ENCODE results near the gene CDK14. TPM values are rescaled to one million over a fixed set of nuclear protein-coding genes. Genes with fewer than 3 reads are reported as not detected.

CDK14 gene
- total RNA-seq, 1 experiment from 2014 or later = 57.9 TPM

DNA sequence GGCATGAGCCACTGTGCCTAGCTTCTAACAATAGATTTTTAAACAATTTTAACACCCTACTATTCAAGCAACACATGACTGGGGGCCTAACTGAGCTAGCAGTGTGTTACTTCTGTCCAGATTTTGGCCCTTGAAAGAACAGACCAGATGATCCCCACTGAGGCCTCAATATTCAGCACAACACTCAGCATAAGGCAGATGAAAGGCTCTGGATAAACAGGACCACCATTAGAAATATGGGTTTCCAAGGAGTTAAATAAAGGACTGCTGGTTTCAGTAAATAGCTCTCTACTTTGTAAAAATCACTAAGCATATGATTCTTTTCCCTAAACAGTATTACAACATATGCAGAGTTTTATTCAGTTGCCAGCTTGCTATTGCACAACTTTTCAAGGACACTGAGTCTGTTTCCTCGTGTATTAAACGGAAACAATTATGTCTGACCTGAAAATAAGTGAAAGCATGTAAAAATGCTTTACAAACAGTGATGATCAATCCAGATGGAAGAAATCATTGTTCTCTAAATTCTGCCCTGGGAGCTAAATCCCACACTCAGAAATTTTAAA lies 644.3 kb downstream of the CDK14 start:
- ATAC-seq = no peak

DNA sequence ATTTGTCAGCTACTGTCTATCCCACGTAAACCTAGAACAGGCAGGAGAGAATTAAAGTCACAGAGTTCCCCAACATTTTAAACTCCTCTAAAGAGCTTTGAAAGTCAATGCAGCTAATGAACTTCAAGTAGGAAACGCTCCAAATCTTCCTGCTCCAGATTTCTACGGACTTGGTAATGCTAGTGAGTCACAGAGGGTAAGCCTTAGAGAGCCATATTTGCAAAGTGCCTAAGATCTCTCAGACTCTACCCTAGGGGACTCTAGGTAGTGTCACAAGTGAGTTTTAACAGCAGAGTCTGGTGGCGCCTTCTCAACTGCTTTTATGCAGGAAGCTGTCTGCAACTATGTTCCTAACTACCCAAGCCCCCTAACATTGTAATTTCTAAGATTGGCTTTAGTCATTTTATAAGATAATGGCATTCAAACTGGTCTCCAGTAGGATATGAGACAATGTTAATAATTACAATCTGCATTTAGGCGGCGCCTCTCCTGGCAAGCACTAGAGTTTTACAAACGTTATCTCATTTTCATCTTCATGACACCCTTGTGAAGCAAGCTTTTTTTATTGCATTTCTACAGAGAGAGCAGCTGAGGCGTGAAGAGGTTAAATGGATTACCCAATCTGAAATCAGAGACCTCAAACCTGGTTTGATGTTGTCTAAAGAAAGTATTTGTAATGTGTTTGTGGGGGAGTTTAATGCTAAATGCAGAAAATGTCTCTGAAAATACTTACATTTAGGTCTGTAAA lies 646.1 kb downstream of the CDK14 start:
- ChIA-PET POLR2A (no interaction called here), CTCF (no interaction called here)
- ATAC-seq (no peak), DNase-seq (ENCODE audit: low spot score) (no peak)
- Mint-ChIP-seq H3K36me3 (no peaks in the 10 kb centered on the region), H3K4me1 (no peaks in the 10 kb centered on the region), H3K9me3 (no peaks in the 10 kb centered on the region), H3K27ac (no peak overlapping the region), H3K27me3 (ENCODE audit: low read depth) (no peaks in the 10 kb centered on the region; the same call in 1 of the 2 replicates), H3K4me3 (no peak overlapping the region)
- no peak for TF ChIP-seq TEAD4 (CRISPR knock-in tag; IDR thresholded peaks at IDR 0.05)
- no peak for TF ChIP-seq ZNF138 (CRISPR knock-in tag; conservative IDR thresholded peaks at IDR 0.05)
- TF ChIP-seq, protein P1, sequence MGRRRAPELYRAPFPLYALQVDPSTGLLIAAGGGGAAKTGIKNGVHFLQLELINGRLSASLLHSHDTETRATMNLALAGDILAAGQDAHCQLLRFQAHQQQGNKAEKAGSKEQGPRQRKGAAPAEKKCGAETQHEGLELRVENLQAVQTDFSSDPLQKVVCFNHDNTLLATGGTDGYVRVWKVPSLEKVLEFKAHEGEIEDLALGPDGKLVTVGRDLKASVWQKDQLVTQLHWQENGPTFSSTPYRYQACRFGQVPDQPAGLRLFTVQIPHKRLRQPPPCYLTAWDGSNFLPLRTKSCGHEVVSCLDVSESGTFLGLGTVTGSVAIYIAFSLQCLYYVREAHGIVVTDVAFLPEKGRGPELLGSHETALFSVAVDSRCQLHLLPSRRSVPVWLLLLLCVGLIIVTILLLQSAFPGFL (CRISPR knock-in tag; IDR thresholded peaks at IDR 0.05; ENCODE audit: borderline replicate concordance) = no peak
- TF ChIP-seq IRF2 (CRISPR knock-in tag; IDR thresholded peaks at IDR 0.05; ENCODE audit: borderline replicate concordance, low read depth) = no peak
- TF ChIP-seq, protein P2, sequence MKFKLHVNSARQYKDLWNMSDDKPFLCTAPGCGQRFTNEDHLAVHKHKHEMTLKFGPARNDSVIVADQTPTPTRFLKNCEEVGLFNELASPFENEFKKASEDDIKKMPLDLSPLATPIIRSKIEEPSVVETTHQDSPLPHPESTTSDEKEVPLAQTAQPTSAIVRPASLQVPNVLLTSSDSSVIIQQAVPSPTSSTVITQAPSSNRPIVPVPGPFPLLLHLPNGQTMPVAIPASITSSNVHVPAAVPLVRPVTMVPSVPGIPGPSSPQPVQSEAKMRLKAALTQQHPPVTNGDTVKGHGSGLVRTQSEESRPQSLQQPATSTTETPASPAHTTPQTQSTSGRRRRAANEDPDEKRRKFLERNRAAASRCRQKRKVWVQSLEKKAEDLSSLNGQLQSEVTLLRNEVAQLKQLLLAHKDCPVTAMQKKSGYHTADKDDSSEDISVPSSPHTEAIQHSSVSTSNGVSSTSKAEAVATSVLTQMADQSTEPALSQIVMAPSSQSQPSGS (CRISPR knock-in tag; IDR thresholded peaks at IDR 0.05; ENCODE audit: borderline replicate concordance, low read depth) = no peak
- TF ChIP-seq, protein P3, sequence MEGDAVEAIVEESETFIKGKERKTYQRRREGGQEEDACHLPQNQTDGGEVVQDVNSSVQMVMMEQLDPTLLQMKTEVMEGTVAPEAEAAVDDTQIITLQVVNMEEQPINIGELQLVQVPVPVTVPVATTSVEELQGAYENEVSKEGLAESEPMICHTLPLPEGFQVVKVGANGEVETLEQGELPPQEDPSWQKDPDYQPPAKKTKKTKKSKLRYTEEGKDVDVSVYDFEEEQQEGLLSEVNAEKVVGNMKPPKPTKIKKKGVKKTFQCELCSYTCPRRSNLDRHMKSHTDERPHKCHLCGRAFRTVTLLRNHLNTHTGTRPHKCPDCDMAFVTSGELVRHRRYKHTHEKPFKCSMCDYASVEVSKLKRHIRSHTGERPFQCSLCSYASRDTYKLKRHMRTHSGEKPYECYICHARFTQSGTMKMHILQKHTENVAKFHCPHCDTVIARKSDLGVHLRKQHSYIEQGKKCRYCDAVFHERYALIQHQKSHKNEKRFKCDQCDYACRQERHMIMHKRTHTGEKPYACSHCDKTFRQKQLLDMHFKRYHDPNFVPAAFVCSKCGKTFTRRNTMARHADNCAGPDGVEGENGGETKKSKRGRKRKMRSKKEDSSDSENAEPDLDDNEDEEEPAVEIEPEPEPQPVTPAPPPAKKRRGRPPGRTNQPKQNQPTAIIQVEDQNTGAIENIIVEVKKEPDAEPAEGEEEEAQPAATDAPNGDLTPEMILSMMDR (IDR thresholded peaks at IDR 0.05) = no peak

More for the DNA sequence above, 644.3 kb downstream of the CDK14 start:
- CTCF ChIA-PET = interaction anchor here (1.3 to 1.7 kb wide), 2 partner anchors 19 to 158 kb away, joined by 4 read pairs; no protein-coding TSS in a partner anchor
- TF ChIP-seq GABPB1 (CRISPR knock-in tag; IDR thresholded peaks at IDR 0.05) (no peak), NFATC4 (CRISPR knock-in tag; IDR thresholded peaks at IDR 0.05) (no peak), GTF2I (CRISPR knock-in tag; conservative IDR thresholded peaks at IDR 0.05) (no peak), RELA (CRISPR knock-in tag; IDR thresholded peaks at IDR 0.05; ENCODE audit: borderline replicate concordance) (no peak), EMX1 (CRISPR knock-in tag; IDR thresholded peaks at IDR 0.05) (no peak), SMAD4 (CRISPR knock-in tag; IDR thresholded peaks at IDR 0.05) (no peak), FOXK1 (CRISPR knock-in tag; IDR thresholded peaks at IDR 0.05) (no peak), ZNF423 (CRISPR knock-in tag; IDR thresholded peaks at IDR 0.05) (no peak), FOXJ3 (CRISPR knock-in tag; IDR thresholded peaks at IDR 0.05; ENCODE audit: borderline replicate concordance) (no peak), ESRRA (CRISPR knock-in tag; IDR thresholded peaks at IDR 0.05; ENCODE audit: borderline replicate concordance) (no peak), CBFB (CRISPR knock-in tag; IDR thresholded peaks at IDR 0.05; ENCODE audit: low read depth) (no peak)
- TF ChIP-seq, protein P4, sequence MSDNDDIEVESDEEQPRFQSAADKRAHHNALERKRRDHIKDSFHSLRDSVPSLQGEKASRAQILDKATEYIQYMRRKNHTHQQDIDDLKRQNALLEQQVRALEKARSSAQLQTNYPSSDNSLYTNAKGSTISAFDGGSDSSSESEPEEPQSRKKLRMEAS (CRISPR knock-in tag; IDR thresholded peaks at IDR 0.05) = no peak
- TF ChIP-seq, protein P5, sequence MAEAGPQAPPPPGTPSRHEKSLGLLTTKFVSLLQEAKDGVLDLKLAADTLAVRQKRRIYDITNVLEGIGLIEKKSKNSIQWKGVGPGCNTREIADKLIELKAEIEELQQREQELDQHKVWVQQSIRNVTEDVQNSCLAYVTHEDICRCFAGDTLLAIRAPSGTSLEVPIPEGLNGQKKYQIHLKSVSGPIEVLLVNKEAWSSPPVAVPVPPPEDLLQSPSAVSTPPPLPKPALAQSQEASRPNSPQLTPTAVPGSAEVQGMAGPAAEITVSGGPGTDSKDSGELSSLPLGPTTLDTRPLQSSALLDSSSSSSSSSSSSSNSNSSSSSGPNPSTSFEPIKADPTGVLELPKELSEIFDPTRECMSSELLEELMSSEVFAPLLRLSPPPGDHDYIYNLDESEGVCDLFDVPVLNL (CRISPR knock-in tag; IDR thresholded peaks at IDR 0.05; ENCODE audit: borderline replicate concordance, low read depth) = no peak
- TF ChIP-seq, protein P6, sequence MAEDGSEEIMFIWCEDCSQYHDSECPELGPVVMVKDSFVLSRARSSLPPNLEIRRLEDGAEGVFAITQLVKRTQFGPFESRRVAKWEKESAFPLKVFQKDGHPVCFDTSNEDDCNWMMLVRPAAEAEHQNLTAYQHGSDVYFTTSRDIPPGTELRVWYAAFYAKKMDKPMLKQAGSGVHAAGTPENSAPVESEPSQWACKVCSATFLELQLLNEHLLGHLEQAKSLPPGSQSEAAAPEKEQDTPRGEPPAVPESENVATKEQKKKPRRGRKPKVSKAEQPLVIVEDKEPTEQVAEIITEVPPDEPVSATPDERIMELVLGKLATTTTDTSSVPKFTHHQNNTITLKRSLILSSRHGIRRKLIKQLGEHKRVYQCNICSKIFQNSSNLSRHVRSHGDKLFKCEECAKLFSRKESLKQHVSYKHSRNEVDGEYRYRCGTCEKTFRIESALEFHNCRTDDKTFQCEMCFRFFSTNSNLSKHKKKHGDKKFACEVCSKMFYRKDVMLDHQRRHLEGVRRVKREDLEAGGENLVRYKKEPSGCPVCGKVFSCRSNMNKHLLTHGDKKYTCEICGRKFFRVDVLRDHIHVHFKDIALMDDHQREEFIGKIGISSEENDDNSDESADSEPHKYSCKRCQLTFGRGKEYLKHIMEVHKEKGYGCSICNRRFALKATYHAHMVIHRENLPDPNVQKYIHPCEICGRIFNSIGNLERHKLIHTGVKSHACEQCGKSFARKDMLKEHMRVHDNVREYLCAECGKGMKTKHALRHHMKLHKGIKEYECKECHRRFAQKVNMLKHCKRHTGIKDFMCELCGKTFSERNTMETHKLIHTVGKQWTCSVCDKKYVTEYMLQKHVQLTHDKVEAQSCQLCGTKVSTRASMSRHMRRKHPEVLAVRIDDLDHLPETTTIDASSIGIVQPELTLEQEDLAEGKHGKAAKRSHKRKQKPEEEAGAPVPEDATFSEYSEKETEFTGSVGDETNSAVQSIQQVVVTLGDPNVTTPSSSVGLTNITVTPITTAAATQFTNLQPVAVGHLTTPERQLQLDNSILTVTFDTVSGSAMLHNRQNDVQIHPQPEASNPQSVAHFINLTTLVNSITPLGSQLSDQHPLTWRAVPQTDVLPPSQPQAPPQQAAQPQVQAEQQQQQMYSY (CRISPR knock-in tag; IDR thresholded peaks at IDR 0.05) = no peak
- TF ChIP-seq, protein P7, sequence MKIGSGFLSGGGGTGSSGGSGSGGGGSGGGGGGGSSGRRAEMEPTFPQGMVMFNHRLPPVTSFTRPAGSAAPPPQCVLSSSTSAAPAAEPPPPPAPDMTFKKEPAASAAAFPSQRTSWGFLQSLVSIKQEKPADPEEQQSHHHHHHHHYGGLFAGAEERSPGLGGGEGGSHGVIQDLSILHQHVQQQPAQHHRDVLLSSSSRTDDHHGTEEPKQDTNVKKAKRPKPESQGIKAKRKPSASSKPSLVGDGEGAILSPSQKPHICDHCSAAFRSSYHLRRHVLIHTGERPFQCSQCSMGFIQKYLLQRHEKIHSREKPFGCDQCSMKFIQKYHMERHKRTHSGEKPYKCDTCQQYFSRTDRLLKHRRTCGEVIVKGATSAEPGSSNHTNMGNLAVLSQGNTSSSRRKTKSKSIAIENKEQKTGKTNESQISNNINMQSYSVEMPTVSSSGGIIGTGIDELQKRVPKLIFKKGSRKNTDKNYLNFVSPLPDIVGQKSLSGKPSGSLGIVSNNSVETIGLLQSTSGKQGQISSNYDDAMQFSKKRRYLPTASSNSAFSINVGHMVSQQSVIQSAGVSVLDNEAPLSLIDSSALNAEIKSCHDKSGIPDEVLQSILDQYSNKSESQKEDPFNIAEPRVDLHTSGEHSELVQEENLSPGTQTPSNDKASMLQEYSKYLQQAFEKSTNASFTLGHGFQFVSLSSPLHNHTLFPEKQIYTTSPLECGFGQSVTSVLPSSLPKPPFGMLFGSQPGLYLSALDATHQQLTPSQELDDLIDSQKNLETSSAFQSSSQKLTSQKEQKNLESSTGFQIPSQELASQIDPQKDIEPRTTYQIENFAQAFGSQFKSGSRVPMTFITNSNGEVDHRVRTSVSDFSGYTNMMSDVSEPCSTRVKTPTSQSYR (CRISPR knock-in tag; IDR thresholded peaks at IDR 0.05) = no peak
- TF ChIP-seq, protein P8, sequence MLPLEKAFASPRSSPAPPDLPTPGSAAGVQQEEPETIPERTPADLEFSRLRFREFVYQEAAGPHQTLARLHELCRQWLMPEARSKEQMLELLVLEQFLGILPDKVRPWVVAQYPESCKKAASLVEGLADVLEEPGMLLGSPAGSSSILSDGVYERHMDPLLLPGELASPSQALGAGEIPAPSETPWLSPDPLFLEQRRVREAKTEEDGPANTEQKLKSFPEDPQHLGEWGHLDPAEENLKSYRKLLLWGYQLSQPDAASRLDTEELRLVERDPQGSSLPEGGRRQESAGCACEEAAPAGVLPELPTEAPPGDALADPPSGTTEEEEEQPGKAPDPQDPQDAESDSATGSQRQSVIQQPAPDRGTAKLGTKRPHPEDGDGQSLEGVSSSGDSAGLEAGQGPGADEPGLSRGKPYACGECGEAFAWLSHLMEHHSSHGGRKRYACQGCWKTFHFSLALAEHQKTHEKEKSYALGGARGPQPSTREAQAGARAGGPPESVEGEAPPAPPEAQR (CRISPR knock-in tag; IDR thresholded peaks at IDR 0.05) = no peak
- Mint-ChIP-seq H3K4me3 (no peak overlapping the region), H3K4me1 (0 out of 2 replicates have a peak, but pooled peaks cover 5% of the 10 kb centered on the region), H3K36me3 (no peaks in the 10 kb centered on the region), H3K27me3 (ENCODE audit: low read depth) (no peaks in the 10 kb centered on the region; the same call in 1 of the 2 replicates), H3K27ac (no peak overlapping the region), H3K9me3 (no peaks in the 10 kb centered on the region)
- POLR2A ChIA-PET = interaction anchor here (0.7 kb wide), 1 partner anchor 390 kb away, joined by 3 read pairs; no protein-coding TSS in a partner anchor
- DNase-seq (ENCODE audit: low spot score) = no peak
